ENCODE data around the gene NANOS3.

DNA sequence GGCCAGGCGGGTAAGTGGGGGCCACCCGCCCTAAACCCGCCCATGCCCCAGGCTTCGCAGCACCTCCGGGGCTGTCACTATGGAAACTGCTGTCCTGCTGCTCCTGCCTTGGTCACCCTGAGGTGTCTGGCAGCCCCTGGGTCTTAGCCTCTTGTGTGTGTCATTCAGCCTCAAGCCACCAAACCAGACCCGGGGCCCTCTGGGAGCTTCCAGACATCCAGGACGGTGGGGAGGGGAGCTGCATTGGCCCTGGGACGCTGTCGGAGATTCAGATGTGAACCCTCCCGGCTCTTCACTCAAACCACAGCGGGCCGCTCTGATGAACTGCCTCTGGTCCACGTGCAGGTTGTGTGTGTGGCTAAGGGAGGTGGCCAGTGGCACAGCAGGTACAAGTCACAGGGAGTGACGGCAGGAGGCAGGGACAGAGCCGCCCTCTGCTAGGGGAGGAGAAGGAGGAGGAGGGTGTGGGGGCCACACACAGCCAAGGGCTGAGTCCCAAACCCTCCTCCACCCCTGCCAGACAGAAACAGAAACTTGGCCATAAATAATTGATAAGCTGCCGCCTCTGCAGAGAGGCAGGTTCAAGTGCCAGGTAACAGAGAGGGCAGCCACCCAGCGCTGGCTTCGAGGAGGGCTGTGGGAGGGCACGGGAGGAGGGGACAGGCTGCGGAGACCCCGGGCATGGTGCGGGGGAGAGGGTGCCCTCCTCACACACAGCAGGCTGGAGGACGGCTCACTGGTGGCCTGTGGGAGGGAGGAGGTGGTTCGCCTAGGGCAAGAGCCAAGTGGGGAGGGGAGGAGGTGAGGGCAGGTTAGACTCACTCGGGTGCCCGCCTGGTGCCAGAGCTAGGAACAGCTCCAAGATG, 8.0 kb downstream of the NANOS3 start:
- TF ChIP-seq, protein P1, sequence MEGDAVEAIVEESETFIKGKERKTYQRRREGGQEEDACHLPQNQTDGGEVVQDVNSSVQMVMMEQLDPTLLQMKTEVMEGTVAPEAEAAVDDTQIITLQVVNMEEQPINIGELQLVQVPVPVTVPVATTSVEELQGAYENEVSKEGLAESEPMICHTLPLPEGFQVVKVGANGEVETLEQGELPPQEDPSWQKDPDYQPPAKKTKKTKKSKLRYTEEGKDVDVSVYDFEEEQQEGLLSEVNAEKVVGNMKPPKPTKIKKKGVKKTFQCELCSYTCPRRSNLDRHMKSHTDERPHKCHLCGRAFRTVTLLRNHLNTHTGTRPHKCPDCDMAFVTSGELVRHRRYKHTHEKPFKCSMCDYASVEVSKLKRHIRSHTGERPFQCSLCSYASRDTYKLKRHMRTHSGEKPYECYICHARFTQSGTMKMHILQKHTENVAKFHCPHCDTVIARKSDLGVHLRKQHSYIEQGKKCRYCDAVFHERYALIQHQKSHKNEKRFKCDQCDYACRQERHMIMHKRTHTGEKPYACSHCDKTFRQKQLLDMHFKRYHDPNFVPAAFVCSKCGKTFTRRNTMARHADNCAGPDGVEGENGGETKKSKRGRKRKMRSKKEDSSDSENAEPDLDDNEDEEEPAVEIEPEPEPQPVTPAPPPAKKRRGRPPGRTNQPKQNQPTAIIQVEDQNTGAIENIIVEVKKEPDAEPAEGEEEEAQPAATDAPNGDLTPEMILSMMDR (IDR thresholded peaks at IDR 0.05 in 2 of 3, conservative IDR thresholded peaks at IDR 0.05 in 1 of 3; ENCODE audit: control insufficient read depth in 2 of 3, extremely low read depth in 1 of 3, insufficient read depth in 1 of 3, low read depth in 3 of 3, low read length in 3 of 3), result no peak
- TF ChIP-seq ZNF274 (IDR thresholded peaks at IDR 0.05; ENCODE audit: insufficient read depth, insufficient read length) (no peak), POLR2A (IDR thresholded peaks at IDR 0.05; ENCODE audit: low read depth, low read length) (no peak), NR2C1 (IDR thresholded peaks at IDR 0.05) (no peak), POLR2AphosphoS2 (IDR thresholded peaks at IDR 0.05; ENCODE audit: low read depth, low read length) (no peak), EZH2 (IDR thresholded peaks at IDR 0.05; ENCODE audit: borderline replicate concordance, control insufficient read depth, low read depth, low read length) (no peak)
